GM10847 (cell line): ENCODE measurements around the gene AP3D1.

Source experiments
- POLR2A ChIP-seq: IDR thresholded peaks from 2 replicates; pipeline ENCODE4 v1.6.1; 2011; ENCODE audit not compliant: insufficient read length; ENCODE audit errors: extremely low read depth

AP3D1 gene

DNA sequence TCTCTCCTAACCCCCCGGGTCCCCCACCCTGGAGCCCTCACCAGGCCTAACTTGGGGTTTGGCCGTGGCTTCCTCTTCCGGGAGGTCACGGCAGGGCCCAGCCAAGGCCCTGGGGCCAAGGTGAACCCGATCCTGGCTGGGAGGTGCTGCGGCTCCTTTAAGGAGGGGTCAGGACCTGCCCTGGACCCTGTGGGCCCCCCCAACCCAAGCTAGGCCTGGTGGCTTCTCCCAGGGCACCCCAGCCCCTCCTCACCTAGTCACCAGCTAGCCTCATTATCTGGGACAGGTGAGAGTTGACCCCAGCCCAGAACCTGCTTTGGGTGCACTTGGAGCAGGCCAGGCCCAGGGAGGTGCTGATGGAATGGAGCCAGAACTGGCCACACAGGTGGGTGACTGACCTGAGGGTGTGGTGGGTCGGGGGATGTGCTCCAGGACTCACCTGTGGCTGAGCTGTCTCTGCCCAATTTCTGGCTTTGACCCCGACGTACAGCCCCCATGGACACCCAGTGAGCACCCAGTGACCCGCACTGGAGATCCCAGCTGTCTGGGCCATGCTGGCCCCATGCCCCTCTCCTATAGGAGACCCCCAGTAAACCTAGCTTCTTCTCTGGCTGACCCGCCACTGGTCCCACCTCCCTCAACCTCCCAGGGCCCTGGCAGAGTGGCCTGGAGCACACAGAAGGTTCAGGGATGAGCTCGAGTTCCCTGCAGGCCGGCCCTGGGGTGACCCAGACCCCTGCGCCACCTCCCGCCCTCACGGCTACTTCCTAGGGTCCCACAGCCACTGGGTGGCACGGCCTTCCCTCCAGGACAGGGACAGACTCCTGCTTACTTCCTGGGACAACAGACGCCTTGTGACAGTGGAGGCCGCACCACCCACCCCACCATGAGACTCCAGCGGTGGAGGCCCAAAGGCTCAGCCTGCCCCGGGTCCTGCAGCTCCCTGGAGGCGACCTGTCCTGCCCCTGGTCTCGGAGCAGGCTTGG, 93.6 kb downstream of the AP3D1 start:
- TF ChIP-seq POLR2A = no peak

DNA sequence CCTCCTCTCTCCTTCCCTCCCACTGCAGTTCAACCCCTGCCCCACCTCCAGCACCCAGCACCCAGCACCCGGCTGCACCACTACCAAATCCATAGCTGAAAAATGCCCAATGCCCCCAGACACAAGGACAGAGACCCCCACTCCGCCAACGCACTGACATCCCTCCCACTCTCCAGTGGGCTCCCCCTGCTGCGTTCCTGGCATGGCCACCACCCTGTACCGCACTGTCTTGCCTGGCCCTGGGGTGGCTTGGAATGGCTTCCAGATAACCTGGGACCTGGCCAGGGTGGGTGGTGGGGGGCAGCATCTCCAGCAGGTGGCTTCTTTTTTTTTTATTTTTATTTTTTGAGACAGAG, 94.6 kb downstream of the AP3D1 start:
- no peak for TF ChIP-seq POLR2A

DNA sequence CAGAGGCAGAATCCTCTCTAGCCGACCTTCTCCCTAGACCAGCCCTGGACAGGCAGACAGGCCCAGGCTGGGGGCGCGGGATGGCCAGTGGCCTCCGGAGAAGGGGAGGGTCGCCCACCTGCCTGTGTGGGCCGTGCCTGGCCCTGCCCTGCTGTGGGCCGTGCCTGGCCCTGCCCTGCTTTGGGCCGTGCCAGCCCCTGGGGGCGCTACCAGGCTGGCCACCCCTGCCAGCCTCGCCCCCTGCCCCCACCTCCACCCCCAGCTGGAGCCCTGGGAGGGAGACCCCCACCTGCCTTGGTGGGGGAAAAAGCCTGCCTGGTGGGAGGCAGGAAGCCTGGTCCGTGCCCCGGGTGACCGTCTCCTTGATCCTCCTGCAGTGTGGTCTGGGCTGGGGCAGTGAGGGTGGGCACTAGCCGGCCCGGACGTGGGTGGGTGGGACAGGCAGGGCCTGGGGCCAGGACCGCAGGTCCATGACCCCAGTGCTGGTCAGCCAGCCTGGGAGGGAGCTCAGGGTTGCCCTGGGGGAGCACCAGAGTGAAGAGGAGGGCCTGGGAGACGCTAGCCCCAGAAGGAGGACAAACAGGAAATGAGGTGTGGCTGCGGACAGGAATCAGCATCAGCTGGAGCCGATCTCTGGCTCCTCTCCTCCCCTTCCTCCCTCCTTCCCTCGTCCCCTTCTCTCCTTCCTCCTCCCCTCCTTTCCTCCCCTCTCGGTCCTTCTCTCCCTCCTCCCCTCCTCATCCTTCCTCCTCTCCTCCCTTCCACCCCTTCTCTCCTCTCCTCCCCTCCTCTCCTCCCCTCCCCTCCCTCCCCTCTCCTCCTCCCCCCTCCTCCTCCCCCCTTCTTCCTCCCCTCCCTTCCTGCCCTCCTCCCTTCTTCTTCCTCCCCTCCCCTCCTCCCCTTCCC, 95.2 kb downstream of the AP3D1 start:
- peak; percentile 15 for TF ChIP-seq POLR2A

DNA sequence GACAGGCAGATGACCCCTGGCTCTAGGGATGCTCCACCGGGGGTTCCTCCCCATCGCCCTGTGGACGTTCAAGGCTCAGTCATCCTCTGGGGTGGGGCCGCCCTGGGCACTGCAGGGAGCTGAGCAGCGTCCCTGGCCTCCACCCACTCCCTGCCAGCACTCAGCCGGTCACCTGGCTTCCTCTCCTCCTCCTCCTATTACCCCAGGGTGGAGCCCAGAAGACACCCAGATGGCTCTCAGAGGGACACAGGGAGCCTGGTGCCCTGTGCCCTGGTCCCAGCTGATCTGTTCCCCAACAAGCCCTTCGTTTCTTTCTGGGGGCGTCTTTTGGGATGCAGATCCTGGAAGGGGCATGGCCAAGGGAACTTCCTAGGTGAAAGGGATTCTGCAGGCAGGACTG, 96.6 kb downstream of the AP3D1 start:
- TF ChIP-seq POLR2A = no peak

DNA sequence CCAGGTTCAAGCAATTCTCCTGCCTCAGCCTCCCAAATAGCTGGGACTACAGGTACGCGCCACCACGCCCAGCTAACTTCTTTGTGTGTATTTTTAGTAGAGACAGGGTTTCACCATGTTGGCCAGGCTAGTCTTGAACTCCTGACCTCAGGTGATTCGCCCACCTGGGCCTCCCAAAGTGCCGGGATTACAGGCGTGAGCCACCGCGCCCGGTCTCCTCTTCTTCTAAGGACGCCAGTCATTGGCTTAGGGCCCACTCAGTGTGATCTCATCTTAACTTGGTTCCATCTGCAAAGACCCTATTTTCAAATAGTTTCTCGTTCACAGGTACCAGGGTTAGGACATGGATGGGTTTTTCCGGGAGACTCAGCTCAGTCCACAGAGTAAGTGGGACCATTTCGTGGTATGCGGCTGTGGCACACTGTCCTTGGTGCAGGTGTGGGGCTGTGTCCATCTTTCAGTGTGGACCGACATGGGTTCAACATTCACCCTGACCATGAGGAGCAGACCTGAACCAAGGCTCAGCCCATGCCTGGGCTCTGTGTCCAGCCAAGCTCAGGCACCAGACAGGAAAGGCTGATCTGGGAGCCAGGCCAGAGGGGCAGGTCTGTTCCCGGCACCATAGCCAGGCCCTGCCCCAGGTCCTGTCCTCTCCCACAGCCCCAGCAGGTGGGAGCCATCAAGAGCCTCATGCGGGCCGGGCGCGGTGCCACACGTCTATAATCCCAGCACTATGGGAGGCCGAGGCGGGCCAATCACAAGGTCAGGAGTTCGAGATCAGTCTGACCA, 97.6 kb downstream of the AP3D1 start:
- TF ChIP-seq POLR2A = no peak

DNA sequence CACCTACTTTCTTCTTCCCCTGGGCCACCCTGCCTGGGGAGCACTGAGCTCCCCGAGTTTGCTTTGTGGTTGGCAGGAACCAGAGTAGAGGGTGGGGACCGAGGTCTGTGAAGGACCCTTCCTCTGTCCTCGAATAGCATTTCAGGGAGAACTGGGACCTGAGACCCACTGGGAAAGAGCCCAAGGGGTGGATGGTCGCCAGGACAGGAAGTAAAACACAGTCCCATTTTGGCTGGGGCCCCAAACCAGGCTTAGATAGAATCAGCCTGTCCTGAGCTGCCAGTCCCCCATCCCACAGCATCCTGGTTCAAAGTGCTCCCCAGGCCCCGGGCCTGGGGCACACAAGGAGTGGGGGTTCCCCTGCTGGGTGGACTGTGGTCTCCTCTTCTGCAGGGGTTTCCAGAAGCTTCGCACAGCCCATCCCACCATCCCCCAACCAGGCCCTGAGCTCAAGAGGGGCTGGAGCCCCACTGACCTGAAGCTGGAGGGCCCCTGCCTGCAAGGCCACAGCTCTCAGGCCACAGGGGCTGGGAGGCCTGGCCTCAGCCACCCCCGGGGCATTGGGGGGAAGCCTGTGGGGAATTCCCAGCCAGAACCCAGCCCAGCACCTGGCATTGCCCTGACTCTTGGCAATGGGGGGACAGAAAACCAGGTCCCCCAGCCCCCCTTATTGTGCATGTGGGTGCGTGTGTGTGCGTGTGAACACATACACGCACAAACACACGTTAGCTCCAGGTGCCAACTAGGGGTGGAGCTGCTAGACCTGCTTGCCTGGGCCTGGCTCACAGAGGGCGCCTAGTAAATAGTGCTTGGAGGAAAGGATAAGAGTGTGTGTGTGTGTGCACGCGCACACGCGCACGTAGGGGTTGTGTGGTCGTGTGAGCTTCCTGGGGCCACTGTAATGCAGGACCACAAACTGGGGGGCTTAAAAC, 99.3 kb downstream of the AP3D1 start:
- TF ChIP-seq POLR2A = no peak

DNA sequence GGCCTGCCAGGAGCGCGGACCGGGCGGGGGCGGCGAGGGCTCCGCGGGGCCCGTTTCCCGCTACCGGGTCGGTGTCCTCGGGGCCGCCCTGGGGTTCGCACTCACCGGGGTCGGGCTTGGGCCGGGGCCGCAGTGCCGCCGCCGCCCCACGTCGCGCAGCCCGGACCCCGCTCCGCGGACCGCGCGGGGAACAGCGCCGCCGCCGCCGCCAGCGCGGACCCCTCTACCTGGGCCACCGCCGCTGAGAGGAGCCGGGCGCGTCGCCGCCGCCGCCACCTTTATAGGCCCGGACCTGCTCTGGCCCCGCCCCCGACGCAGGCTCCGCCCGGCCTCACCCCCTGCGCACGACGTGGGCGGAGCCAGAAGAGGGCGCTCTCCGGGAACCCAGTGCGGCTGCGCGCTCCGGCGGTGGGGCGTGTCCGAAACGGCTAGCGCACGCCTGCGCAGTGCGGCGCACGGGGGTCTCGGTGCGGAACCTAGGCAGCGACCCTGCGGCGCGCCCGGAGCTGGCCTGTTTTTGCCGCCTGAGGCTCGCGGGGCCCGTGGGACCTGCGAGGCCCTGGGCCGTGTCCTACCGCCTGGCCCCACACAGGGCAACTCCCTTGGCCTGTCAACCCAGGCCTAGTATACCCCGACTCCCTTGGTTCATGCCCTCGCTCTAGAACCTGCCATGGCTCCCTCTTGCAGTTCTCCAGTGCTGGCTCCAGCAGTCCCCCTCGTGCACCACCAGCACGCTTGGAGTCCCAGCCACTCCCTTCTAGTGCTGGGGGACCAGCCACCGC, 100.2 kb downstream of the AP3D1 start, which contains the start of gene MKNK2:
MKNK2 (minus strand) TSS at position 254 of the 782 bp plus-strand sequence. CDS start 393 bp downstream, outside the sequence.
- TF ChIP-seq POLR2A = peak; percentile 100
